GM21447 (cell line): ENCODE data around the gene FGF23.

Source experiments
- ATAC-seq: cut with Tn5 transposase; IDR thresholded peaks from one replicate; pipeline ENCODE4 v1.9.1; 2021; ENCODE audit not compliant: unreplicated experiment

FGF23 gene

GRCh38 chr12:4386801-4387200 is 7.3 kb upstream of the FGF23 start:
- ATAC-seq: no peak

- ATAC-seq: no peak
Measured at GRCh38 chr12:4383304-4383865, 3.9 kb upstream of the FGF23 start.

GRCh38 chr12:4380332-4380731 is 820 bp upstream of the FGF23 start:
- ATAC-seq: no peak

- no peak for ATAC-seq
Measured at GRCh38 chr12:4378772-4379171, 740 bp downstream of the FGF23 start.

GRCh38 chr12:4375449-4375848 is 4.1 kb downstream of the FGF23 start:
- ATAC-seq: no peak

- no peak for ATAC-seq
Measured at GRCh38 chr12:4372653-4373052, 6.9 kb downstream of the FGF23 start.

- ATAC-seq: no peak
Measured at GRCh38 chr12:4370265-4370664, 9.2 kb downstream of the FGF23 start.

- ATAC-seq: no peak
Measured at GRCh38 chr12:4369548-4369947, 10.0 kb downstream of the FGF23 start.

GRCh38 chr12:4366090-4366489 is 13.4 kb downstream of the FGF23 start:
- ATAC-seq: no peak

- ATAC-seq: no peak
Measured at GRCh38 chr12:4356041-4356327, 23.5 kb downstream of the FGF23 start.

GRCh38 chr12:4355156-4356040 is 24.1 kb downstream of the FGF23 start:
- no peak for ATAC-seq

- no peak for ATAC-seq
Measured at GRCh38 chr12:4353785-4354208, 25.7 kb downstream of the FGF23 start.

GRCh38 chr12:4346931-4347330 is 32.6 kb downstream of the FGF23 start:
- ATAC-seq: no peak

- no peak for ATAC-seq
Measured at GRCh38 chr12:4331842-4332241, 47.7 kb downstream of the FGF23 start.

- no peak for ATAC-seq
Measured at GRCh38 chr12:4331221-4331620, 48.3 kb downstream of the FGF23 start.

GRCh38 chr12:4330203-4330602 is 49.3 kb downstream of the FGF23 start:
- ATAC-seq: no peak

GRCh38 chr12:4327293-4327692 is 52.2 kb downstream of the FGF23 start:
- no peak for ATAC-seq

GRCh38 chr12:4325966-4326365 is 53.5 kb downstream of the FGF23 start:
- ATAC-seq: no peak

GRCh38 chr12:4324366-4324765 is 55.1 kb downstream of the FGF23 start:
- no peak for ATAC-seq

GRCh38 chr12:4323396-4323795 is 56.1 kb downstream of the FGF23 start:
- ATAC-seq: no peak

- ATAC-seq: no peak
Measured at GRCh38 chr12:4322726-4323125, 56.8 kb downstream of the FGF23 start.

- peak; percentile 95 for ATAC-seq
Measured at GRCh38 chr12:4320853-4321701, 58.4 kb downstream of the FGF23 start, which contains the start of gene TIGAR. Gene TIGAR, plus strand, starts transcription at chr12:4321213. Its CDS starts 59 bp downstream, at chr12:4321272.
